Measurements from ENCODE around the gene PIP4K2A.

DNA sequence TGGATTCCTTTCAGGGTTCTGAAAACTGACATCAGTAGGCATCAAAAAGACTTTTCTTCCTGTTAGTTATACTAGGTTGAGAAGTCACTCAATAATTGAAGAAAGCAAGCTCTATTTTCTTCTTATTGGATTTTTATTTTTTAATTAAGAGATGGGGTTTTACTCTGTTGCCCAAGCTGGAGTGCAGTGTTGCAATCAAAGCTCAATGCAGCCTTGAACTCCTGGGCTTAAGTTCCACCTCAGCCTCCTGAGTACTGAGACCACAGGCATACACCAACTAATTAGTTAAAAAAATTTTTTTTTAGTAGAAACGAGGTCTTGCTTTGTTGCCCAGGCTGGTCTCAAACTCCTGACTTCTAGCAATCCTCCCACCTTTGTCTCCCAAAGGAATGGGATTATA lies 28.0 kb downstream of the PIP4K2A start:
- TF ChIP-seq POLR2A (IDR thresholded peaks at IDR 0.05) (no peak), POLR2AphosphoS5 (IDR thresholded peaks at IDR 0.05) (no peak), EP300 (IDR thresholded peaks at IDR 0.05) (no peak)
- TF ChIP-seq, protein P1, sequence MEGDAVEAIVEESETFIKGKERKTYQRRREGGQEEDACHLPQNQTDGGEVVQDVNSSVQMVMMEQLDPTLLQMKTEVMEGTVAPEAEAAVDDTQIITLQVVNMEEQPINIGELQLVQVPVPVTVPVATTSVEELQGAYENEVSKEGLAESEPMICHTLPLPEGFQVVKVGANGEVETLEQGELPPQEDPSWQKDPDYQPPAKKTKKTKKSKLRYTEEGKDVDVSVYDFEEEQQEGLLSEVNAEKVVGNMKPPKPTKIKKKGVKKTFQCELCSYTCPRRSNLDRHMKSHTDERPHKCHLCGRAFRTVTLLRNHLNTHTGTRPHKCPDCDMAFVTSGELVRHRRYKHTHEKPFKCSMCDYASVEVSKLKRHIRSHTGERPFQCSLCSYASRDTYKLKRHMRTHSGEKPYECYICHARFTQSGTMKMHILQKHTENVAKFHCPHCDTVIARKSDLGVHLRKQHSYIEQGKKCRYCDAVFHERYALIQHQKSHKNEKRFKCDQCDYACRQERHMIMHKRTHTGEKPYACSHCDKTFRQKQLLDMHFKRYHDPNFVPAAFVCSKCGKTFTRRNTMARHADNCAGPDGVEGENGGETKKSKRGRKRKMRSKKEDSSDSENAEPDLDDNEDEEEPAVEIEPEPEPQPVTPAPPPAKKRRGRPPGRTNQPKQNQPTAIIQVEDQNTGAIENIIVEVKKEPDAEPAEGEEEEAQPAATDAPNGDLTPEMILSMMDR (IDR thresholded peaks at IDR 0.05), result no peak

Measured in suprapubic skin (tissue), 4 donors.